GM12892 (cell line): ENCODE data around the gene MVK.

Source experiments
- DNase-seq: peaks from one replicate; pipeline ENCODE4 v3.0.0; 2011; ENCODE audit not compliant: insufficient read length
- FAIRE-seq: peaks from 2 replicates; lab custom pipeline; 2011; peaks lifted over from hg19 to GRCh38; lab: Jason Lieb, UNC
- POLR2A ChIP-seq: IDR thresholded peaks from 2 replicates; pipeline ENCODE4 v1.6.1; 2011; ENCODE audit warnings: low read depth, low read length, control low read depth
- POLR2AphosphoS5 ChIP-seq: IDR thresholded peaks from 2 replicates; pipeline ENCODE4 v1.6.1; 2011; ENCODE audit warnings: low read depth, low read length, control low read depth
- TAF1 ChIP-seq: IDR thresholded peaks from 2 replicates; pipeline ENCODE4 v1.6.1; 2011; ENCODE audit warnings: low read depth, mild to moderate bottlenecking, control low read depth, low read length, borderline replicate concordance

The MVK gene

GRCh38 chr12:109617491-109617890 is 43.9 kb downstream of the MVK start:
- no peak for TF ChIP-seq TAF1
- no peak for TF ChIP-seq POLR2AphosphoS5
- no peak for TF ChIP-seq POLR2A
- FAIRE-seq (no peak), DNase-seq (no peak)

- TF ChIP-seq POLR2AphosphoS5: no peak
- TF ChIP-seq POLR2A: no peak
- TF ChIP-seq TAF1: no peak
- DNase-seq (no peak), FAIRE-seq (no peak)
Measured at GRCh38 chr12:109618082-109618481, 44.5 kb downstream of the MVK start.

- TF ChIP-seq TAF1 (no peak), POLR2A (no peak), POLR2AphosphoS5 (no peak)
- FAIRE-seq (no peak), DNase-seq (no peak)
Measured at GRCh38 chr12:109619002-109619604, 45.5 kb downstream of the MVK start.

- DNase-seq (no peak), FAIRE-seq (no peak)
- TF ChIP-seq POLR2AphosphoS5 (no peak), POLR2A (no peak), TAF1 (no peak)
Measured at GRCh38 chr12:109621211-109621694, 47.7 kb downstream of the MVK start.

- FAIRE-seq (no peak), DNase-seq (no peak)
- TF ChIP-seq POLR2AphosphoS5 (no peak), POLR2A (no peak), TAF1 (no peak)
Measured at GRCh38 chr12:109621901-109622364, 48.3 kb downstream of the MVK start.

- FAIRE-seq (no peak), DNase-seq (no peak)
- TF ChIP-seq POLR2AphosphoS5: no peak
- TF ChIP-seq TAF1: no peak
- TF ChIP-seq POLR2A: no peak
Measured at GRCh38 chr12:109624467-109624866, 50.9 kb downstream of the MVK start.

- no peak for FAIRE-seq
- no peak for DNase-seq
- TF ChIP-seq POLR2A: no peak
- no peak for TF ChIP-seq POLR2AphosphoS5
- no peak for TF ChIP-seq TAF1
Measured at GRCh38 chr12:109625131-109625559, 51.6 kb downstream of the MVK start.

- DNase-seq (no peak), FAIRE-seq (no peak)
- TF ChIP-seq TAF1 (no peak), POLR2A (no peak), POLR2AphosphoS5 (no peak)
Measured at GRCh38 chr12:109625749-109626377, 52.3 kb downstream of the MVK start.

- TF ChIP-seq POLR2A (no peak), POLR2AphosphoS5 (no peak), TAF1 (no peak)
- DNase-seq (no peak), FAIRE-seq (no peak)
Measured at GRCh38 chr12:109626378-109627115, 53.0 kb downstream of the MVK start.

- no peak for FAIRE-seq
- no peak for DNase-seq
- TF ChIP-seq TAF1: no peak
Measured at GRCh38 chr12:109627633-109628032, 54.0 kb downstream of the MVK start.

- no peak for TF ChIP-seq POLR2A
- TF ChIP-seq TAF1: no peak
- TF ChIP-seq POLR2AphosphoS5: no peak
- FAIRE-seq: no peak
- DNase-seq: no peak
Measured at GRCh38 chr12:109630107-109630506, 56.5 kb downstream of the MVK start.

GRCh38 chr12:109630815-109631214 is 57.2 kb downstream of the MVK start:
- no peak for TF ChIP-seq POLR2A
- no peak for TF ChIP-seq TAF1
- no peak for TF ChIP-seq POLR2AphosphoS5
- DNase-seq: no peak
- no peak for FAIRE-seq

- TF ChIP-seq TAF1: no peak
- TF ChIP-seq POLR2AphosphoS5: no peak
- no peak for TF ChIP-seq POLR2A
- FAIRE-seq: no peak
- DNase-seq: no peak
Measured at GRCh38 chr12:109631302-109631701, 57.7 kb downstream of the MVK start.
